ENCODE measurements around the gene POU2AF2.
"Not testable (repeated sequence)": the region's sequence is repeated elsewhere in the genome, so short reads cannot be mapped to it uniquely, and the experiment has no call there.

Gene POU2AF2

GRCh38 chr11:111245425-111245824 is at the start of gene POU2AF2:
Gene POU2AF2 (plus strand): TSS chr11:111245725. CDS start chr11:111245854, 129 bp downstream.
- no peak for DNase-seq

- no peak for DNase-seq
Observed at GRCh38 chr11:111200010-111200534, 45.5 kb upstream of the POU2AF2 start.

- DNase-seq = no peak
Observed at GRCh38 chr11:111204211-111204610, 41.3 kb upstream of the POU2AF2 start.

- no peak for DNase-seq
Observed at GRCh38 chr11:111205632-111206385, 39.7 kb upstream of the POU2AF2 start.

GRCh38 chr11:111206472-111206871 is 39.1 kb upstream of the POU2AF2 start:
- no peak for DNase-seq

GRCh38 chr11:111207213-111207612 is 38.3 kb upstream of the POU2AF2 start:
- no peak for DNase-seq

GRCh38 chr11:111209543-111210355 is 35.8 kb upstream of the POU2AF2 start:
- DNase-seq = no peak

- no peak for DNase-seq
Observed at GRCh38 chr11:111213256-111213655, 32.3 kb upstream of the POU2AF2 start.

GRCh38 chr11:111220721-111221120 is 24.8 kb upstream of the POU2AF2 start:
- DNase-seq = no peak

GRCh38 chr11:111221208-111221607 is 24.3 kb upstream of the POU2AF2 start:
- no peak for DNase-seq

GRCh38 chr11:111221936-111222335 is 23.6 kb upstream of the POU2AF2 start:
- DNase-seq = not testable (repeated sequence)

- DNase-seq = not testable (repeated sequence)
Observed at GRCh38 chr11:111222821-111223455, 22.6 kb upstream of the POU2AF2 start.

- DNase-seq = no peak
Observed at GRCh38 chr11:111225881-111226280, 19.6 kb upstream of the POU2AF2 start.

GRCh38 chr11:111229604-111230003 is 15.9 kb upstream of the POU2AF2 start:
- no peak for DNase-seq

GRCh38 chr11:111230122-111230465 is 15.4 kb upstream of the POU2AF2 start:
- DNase-seq = no peak

- no peak for DNase-seq
Observed at GRCh38 chr11:111231836-111232235, 13.7 kb upstream of the POU2AF2 start.

- no peak for DNase-seq
Observed at GRCh38 chr11:111236383-111236782, 9.1 kb upstream of the POU2AF2 start.

GRCh38 chr11:111237926-111238325 is 7.6 kb upstream of the POU2AF2 start:
- DNase-seq = no peak

GRCh38 chr11:111246956-111247355 is 1.4 kb downstream of the POU2AF2 start:
- DNase-seq = no peak

- DNase-seq = no peak
Observed at GRCh38 chr11:111250936-111251335, 5.4 kb downstream of the POU2AF2 start.

GRCh38 chr11:111253131-111253530 is 7.6 kb downstream of the POU2AF2 start:
- DNase-seq = no peak

GRCh38 chr11:111253630-111254029 is 8.1 kb downstream of the POU2AF2 start:
- no peak for DNase-seq

- no peak for DNase-seq
Observed at GRCh38 chr11:111258046-111258445, 12.5 kb downstream of the POU2AF2 start.

- DNase-seq = no peak
Observed at GRCh38 chr11:111259896-111260295, 14.4 kb downstream of the POU2AF2 start.
